Measurements from ENCODE around the gene ENO4. TPM values are rescaled to one million over a fixed set of nuclear protein-coding genes. Genes with fewer than 3 reads are reported as not detected.

The ENO4 gene
- total RNA-seq, 4 donors from 2014 or later = 0.17 to 1.1 (median 0.29) TPM; not detected in 1

DNA sequence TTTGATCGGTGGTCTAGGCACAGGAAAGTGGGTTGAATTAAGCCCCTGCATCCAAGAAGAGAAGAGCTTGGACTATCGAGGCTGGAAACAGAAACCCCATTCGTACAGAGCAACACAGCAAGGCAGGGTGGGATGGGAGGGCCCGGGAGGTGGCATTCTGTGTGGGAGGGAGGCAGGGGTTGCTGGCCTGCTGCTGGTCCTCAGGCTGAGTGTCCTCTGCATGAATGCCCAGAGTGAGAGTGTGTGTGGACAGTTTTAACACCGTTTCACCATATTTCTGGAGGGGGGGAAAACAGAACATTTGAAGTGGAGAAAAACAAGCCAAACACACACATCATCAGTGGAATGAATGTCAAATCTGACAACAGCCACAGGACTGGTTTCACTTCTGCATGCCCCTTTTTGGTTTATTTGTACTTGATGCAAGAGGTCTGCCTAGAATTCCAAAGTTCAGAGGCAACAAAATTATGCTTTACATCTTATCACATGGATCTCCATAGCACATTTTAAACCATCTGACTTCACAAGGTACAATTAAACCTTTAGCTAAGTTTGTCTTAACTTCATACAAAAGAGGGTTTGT is 11.1 kb upstream of the ENO4 start:
- no peak overlapping the region for H3K4me3 ChIP-seq
- 72% methylated on average over 5 of the region's 5 CpGs for whole genome bisulfite sequencing
- no peaks in the 10 kb centered on the region for H3K9me3 ChIP-seq
- H3K36me3 ChIP-seq = peaks cover 0 to 9% (median 0%) of the 10 kb centered on the region in 4 donors
- H3K27me3 ChIP-seq = no peaks in the 10 kb centered on the region
- no peaks in the 10 kb centered on the region for H3K4me1 ChIP-seq
- no peak for TF ChIP-seq POLR2AphosphoS5 (IDR thresholded peaks at IDR 0.05)
- no peak for TF ChIP-seq POLR2A (IDR thresholded peaks at IDR 0.05; ENCODE audit: low read depth)
- no peak for TF ChIP-seq EP300 (IDR thresholded peaks at IDR 0.05)
- TF ChIP-seq, protein P1, sequence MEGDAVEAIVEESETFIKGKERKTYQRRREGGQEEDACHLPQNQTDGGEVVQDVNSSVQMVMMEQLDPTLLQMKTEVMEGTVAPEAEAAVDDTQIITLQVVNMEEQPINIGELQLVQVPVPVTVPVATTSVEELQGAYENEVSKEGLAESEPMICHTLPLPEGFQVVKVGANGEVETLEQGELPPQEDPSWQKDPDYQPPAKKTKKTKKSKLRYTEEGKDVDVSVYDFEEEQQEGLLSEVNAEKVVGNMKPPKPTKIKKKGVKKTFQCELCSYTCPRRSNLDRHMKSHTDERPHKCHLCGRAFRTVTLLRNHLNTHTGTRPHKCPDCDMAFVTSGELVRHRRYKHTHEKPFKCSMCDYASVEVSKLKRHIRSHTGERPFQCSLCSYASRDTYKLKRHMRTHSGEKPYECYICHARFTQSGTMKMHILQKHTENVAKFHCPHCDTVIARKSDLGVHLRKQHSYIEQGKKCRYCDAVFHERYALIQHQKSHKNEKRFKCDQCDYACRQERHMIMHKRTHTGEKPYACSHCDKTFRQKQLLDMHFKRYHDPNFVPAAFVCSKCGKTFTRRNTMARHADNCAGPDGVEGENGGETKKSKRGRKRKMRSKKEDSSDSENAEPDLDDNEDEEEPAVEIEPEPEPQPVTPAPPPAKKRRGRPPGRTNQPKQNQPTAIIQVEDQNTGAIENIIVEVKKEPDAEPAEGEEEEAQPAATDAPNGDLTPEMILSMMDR (IDR thresholded peaks at IDR 0.05) = no peak
- intact Hi-C loops (cut with DNase I) = no loop called here
- DNase-seq (ENCODE audit: extremely low spot score) = peak; percentile 89
- H3K27ac ChIP-seq (replicated peaks in 1 of 4) = no peak overlapping the region

DNA sequence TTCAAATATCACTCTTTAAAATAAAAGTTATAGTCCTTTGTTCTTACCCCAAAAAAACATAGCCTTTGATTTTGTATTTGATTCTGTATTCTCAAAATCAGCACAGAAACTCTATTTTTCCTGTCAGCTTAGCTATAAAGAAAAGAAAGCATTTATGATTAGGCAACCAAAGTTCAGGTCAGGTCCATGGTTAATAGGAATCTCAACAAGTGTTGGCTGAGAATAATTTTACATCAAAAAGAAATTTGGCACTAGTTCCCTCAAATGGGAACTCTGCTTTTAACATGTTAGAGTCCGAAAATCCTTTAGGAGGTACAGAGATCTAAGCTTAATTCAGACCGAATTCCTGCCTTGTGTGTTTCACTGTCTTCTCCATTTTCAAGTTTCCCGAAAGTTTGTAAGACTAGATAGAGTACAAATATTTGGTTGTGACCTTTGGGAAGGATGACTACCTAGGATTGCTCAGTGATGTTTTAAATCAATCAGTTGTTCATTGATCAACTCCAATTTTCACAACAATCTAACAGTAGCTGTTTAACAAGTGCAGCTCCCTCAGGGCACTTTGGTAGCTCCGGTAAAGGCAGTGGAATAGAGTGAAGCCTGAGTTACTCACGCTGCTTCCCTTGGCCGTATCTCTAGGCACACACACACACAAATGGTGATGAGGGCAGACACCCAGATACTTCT is 8.8 kb upstream of the ENO4 start:
- Histone ChIP-seq H3K27ac (replicated peaks in 1 of 4) (no peak overlapping the region), H3K36me3 (no peaks in the 10 kb centered on the region), H3K9me3 (no peaks in the 10 kb centered on the region), H3K27me3 (no peaks in the 10 kb centered on the region), H3K4me3 (no peak overlapping the region), H3K4me1 (no peaks in the 10 kb centered on the region)
- TF ChIP-seq POLR2A (IDR thresholded peaks at IDR 0.05; ENCODE audit: low read depth) = no peak
- TF ChIP-seq, protein P1 (IDR thresholded peaks at IDR 0.05) = no peak
- no peak for TF ChIP-seq EP300 (IDR thresholded peaks at IDR 0.05)
- TF ChIP-seq POLR2AphosphoS5 (IDR thresholded peaks at IDR 0.05) = no peak
- 88% methylated on average over 6 of the region's 6 CpGs for WGBS
- intact Hi-C loops (cut with DNase I) = no loop called here
- DNase-seq (ENCODE audit: extremely low spot score) = peak; percentile 10

DNA sequence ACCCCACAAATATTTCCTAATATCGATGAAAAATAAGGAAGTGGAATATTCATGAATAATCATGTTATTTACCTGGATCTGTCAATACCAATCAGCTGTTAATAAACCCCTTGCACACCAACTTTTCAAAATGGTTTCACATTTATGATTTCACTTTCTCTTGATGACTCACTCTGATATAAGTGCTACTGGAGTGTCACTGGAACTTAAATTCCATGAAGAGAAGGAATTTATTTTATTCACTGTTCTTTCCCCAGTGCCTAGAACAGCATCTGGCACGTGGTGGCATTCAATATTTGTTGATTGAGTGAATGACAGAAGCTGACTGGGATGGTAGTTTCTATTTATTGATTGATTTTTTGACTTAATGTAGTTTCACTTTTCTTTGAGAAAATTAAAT is 3.5 kb upstream of the ENO4 start:
- DNase-seq (ENCODE audit: extremely low spot score) = no peak
- intact Hi-C loops (cut with DNase I) = no loop called here
- Histone ChIP-seq H3K27me3 (no peaks in the 10 kb centered on the region), H3K9me3 (no peaks in the 10 kb centered on the region), H3K4me1 (peaks cover 6 to 17% (median 16%) of the 10 kb centered on the region in 4 donors), H3K27ac (replicated peaks in 1 of 4) (no peak overlapping the region), H3K4me3 (no peak overlapping the region), H3K36me3 (no peaks in the 10 kb centered on the region)
- 82% methylated on average over 2 of the region's 2 CpGs for WGBS
- TF ChIP-seq POLR2A (IDR thresholded peaks at IDR 0.05; ENCODE audit: low read depth) = no peak
- TF ChIP-seq, protein P1 (IDR thresholded peaks at IDR 0.05) = no peak

DNA sequence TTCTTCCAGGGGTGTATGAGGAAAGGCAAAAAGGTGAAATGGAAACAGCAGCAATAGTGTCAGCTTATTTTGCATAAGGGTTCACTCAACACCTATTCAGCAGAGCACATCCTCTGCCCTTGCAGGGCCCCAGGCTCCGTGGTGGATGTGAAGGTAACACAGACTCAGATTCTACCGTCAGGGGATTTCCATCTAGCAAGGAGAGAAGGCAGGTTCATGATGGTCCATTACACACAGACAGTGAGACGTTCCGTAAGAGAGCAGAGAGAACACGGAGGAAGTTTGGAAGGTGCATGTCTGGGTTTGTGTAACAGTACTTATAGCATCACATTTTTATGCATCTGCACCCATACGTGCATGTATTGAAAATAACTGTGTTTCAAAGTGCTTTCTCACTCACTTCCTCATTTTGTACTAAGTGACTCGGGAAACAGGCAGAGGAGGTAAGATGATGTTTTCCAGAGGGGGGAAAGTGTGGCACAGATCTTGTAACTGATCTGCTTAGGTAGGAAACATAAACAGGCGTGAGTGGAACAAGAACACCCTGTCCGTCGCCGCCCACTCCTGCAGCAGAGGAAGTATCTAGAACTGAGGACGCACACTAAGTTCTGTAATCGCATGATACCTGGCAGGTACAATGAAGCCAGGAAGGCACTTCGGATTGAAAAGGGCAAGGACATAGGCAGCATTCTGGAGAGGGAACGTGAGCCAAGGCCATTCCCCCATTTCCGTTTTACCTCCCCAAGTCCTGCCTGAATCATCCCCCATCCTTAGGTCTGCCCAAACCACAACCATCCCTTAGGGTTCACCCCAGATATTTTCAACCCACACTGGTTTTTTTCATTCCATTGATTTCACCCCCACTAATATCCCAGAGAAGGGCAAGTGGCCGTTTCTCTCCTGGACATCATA is 1.0 kb upstream of the ENO4 start:
- Histone ChIP-seq H3K4me3 (peak overlapping the region; percentile 69 to 85 (median 71)), H3K27me3 (no peaks in the 10 kb centered on the region), H3K27ac (replicated peaks in 1 of 4) (no peak overlapping the region), H3K9me3 (no peaks in the 10 kb centered on the region), H3K4me1 (peaks cover 6 to 17% (median 16%) of the 10 kb centered on the region in 4 donors), H3K36me3 (no peaks in the 10 kb centered on the region)
- TF ChIP-seq, protein P1 (IDR thresholded peaks at IDR 0.05) = no peak
- TF ChIP-seq POLR2A (IDR thresholded peaks at IDR 0.05; ENCODE audit: low read depth) = no peak
- 77% methylated on average over 17 of the region's 17 CpGs for WGBS
- intact Hi-C loops (cut with DNase I) = no loop called here
- no peak for DNase-seq (ENCODE audit: extremely low spot score)
